ENCODE measurements around the gene RSPRY1.

DNA sequence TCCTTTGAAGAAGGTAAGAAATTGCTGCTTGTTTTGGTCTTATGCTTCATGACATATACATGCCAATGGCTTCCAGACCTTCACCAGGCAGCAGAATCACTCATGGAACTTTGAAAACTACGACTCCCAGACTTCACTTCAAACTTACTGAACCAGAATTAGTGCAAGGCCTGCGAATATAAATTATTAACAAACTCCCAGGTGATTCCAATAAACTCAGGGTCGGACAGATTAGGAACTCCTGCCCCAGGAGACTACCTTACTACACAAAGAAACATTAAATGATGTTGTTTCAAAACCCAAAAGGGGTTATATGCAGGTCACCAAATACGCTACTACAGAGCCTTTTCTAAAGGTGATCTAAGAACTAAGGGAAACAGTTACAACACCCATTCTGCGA is 20.6 kb upstream of the RSPRY1 start:
- no peak for TF ChIP-seq POLR2A (IDR thresholded peaks at IDR 0.05)
- TF ChIP-seq, protein P1, sequence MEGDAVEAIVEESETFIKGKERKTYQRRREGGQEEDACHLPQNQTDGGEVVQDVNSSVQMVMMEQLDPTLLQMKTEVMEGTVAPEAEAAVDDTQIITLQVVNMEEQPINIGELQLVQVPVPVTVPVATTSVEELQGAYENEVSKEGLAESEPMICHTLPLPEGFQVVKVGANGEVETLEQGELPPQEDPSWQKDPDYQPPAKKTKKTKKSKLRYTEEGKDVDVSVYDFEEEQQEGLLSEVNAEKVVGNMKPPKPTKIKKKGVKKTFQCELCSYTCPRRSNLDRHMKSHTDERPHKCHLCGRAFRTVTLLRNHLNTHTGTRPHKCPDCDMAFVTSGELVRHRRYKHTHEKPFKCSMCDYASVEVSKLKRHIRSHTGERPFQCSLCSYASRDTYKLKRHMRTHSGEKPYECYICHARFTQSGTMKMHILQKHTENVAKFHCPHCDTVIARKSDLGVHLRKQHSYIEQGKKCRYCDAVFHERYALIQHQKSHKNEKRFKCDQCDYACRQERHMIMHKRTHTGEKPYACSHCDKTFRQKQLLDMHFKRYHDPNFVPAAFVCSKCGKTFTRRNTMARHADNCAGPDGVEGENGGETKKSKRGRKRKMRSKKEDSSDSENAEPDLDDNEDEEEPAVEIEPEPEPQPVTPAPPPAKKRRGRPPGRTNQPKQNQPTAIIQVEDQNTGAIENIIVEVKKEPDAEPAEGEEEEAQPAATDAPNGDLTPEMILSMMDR (IDR thresholded peaks at IDR 0.05): no peak

Data from right lobe of liver (tissue), 4 donors.